Left ventricle myocardium inferior (tissue), 1 donor: ENCODE measurements around the gene ZSCAN23. TPM values are rescaled to one million over a fixed set of nuclear protein-coding genes. Genes with fewer than 3 reads are reported as not detected.

ENCODE experiments used
- DNase-seq: peaks from one replicate; pipeline ENCODE4 v3.0.0-alpha.2; 2020
- H3K27ac ChIP-seq: fragments of 200-600 bp; replicated peaks from 2 replicates; pipeline ENCODE4 v1.8.0; 2021
- H3K27me3 ChIP-seq: fragments of 200-600 bp; 2 replicates; pipeline ENCODE4 v1.8.0; 2021; ENCODE audit warnings: low read depth
- H3K36me3 ChIP-seq: fragments of 200-600 bp; 2 replicates; pipeline ENCODE4 v1.8.0; 2021
- H3K4me1 ChIP-seq: fragments of 200-600 bp; 2 replicates; pipeline ENCODE4 v1.8.0; 2021
- H3K4me3 ChIP-seq: fragments of 200-600 bp; 2 replicates; pipeline ENCODE4 v1.8.0; 2021; ENCODE audit warnings: mild to moderate bottlenecking, moderate library complexity
- H3K9me3 ChIP-seq: fragments of 200-600 bp; replicated peaks from 2 replicates; pipeline ENCODE4 v1.8.0; 2021
- intact Hi-C: fragments of 100-400 bp; cut with micrococcal nuclease; formaldehyde crosslinking; loops from one replicate; pipeline ENCODE4 v1.11.0; 2022
- total RNA-seq: library from RNA; stranded (reverse); fragmentation: NEBNext Ultra II Directional; extraction: Animal tissue kit (Norgen Biotek cat#: 25700); gene quantifications from one replicate; pipeline ENCODE4 v1.2.1, GENCODE V29; 2021
- TF ChIP-seq, protein P1 (sequence below): fragments of 200-600 bp; IDR thresholded peaks from 2 replicates; pipeline ENCODE4 v1.8.0; 2021; ENCODE audit warnings: antibody characterized with exemption, mild to moderate bottlenecking, borderline replicate concordance
- donor health status: DM: no; HTN: yes; CAD: no; lungs with severe emphysema.

Gene ZSCAN23
- total RNA-seq, 1 donor from 2014 or later: 1.5 TPM

- TF ChIP-seq, protein P1, sequence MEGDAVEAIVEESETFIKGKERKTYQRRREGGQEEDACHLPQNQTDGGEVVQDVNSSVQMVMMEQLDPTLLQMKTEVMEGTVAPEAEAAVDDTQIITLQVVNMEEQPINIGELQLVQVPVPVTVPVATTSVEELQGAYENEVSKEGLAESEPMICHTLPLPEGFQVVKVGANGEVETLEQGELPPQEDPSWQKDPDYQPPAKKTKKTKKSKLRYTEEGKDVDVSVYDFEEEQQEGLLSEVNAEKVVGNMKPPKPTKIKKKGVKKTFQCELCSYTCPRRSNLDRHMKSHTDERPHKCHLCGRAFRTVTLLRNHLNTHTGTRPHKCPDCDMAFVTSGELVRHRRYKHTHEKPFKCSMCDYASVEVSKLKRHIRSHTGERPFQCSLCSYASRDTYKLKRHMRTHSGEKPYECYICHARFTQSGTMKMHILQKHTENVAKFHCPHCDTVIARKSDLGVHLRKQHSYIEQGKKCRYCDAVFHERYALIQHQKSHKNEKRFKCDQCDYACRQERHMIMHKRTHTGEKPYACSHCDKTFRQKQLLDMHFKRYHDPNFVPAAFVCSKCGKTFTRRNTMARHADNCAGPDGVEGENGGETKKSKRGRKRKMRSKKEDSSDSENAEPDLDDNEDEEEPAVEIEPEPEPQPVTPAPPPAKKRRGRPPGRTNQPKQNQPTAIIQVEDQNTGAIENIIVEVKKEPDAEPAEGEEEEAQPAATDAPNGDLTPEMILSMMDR: no peak
- intact Hi-C loops: no loop called here
- DNase-seq: no peak
- H3K27ac ChIP-seq: no peak overlapping the region
- H3K36me3 ChIP-seq: peaks cover 13% of the 10 kb centered on the region
- peaks cover 10% of the 10 kb centered on the region for H3K9me3 ChIP-seq
- no peak overlapping the region for H3K4me3 ChIP-seq
- no peaks in the 10 kb centered on the region for H3K27me3 ChIP-seq
- no peaks in the 10 kb centered on the region for H3K4me1 ChIP-seq
These were observed 13.5 kb downstream of the ZSCAN23 start for GRCh38 chr6:28429781-28430180.

DNA sequence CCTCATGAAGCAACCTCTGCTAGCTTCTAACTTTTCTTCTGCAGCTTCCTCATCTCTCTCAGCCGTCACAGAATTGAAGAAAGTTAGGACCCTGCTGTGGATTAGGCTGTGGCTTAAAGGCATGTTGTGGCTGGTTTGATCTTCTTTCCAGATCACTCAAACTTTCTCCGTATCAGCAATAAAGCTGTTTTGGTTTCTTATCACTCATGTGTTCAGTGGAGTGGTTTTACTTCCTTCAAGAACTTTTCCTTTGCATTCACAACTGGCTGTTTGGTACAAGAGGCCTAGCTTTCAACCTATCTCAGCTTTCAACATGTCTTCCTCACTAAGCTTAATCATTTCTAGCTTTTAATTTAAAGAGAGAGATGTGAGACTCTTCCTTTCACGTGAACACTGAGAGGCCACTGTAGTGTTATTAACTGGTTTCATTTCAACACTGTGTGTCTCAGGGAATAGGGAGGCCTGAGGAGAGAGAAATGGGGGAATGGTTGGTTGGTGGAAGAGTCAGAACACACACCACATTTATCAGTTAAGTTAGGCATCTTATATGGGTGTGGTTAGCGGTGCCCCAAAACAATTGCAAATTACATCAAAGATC, 17.2 kb downstream of the ZSCAN23 start:
- TF ChIP-seq, protein P1: no peak
- H3K9me3 ChIP-seq: peaks cover 12% of the 10 kb centered on the region
- DNase-seq: no peak
- no peaks in the 10 kb centered on the region for H3K4me1 ChIP-seq
- no peak overlapping the region for H3K27ac ChIP-seq
- H3K27me3 ChIP-seq: no peaks in the 10 kb centered on the region
- intact Hi-C loops: no loop called here
- peaks cover 19% of the 10 kb centered on the region for H3K36me3 ChIP-seq
- no peak overlapping the region for H3K4me3 ChIP-seq

- TF ChIP-seq, protein P1: no peak
- H3K27ac ChIP-seq: no peak overlapping the region
- H3K9me3 ChIP-seq: peaks cover 12% of the 10 kb centered on the region
- no peak overlapping the region for H3K4me3 ChIP-seq
- no peak for DNase-seq
- peaks cover 19% of the 10 kb centered on the region for H3K36me3 ChIP-seq
- H3K4me1 ChIP-seq: no peaks in the 10 kb centered on the region
- no peaks in the 10 kb centered on the region for H3K27me3 ChIP-seq
- intact Hi-C loops: no loop called here
These were observed 19.1 kb downstream of the ZSCAN23 start for GRCh38 chr6:28424163-28424562.

- no peak overlapping the region for H3K4me3 ChIP-seq
- intact Hi-C loops: no loop called here
- H3K27ac ChIP-seq: no peak overlapping the region
- no peak for DNase-seq
- peaks cover 19% of the 10 kb centered on the region for H3K36me3 ChIP-seq
- no peaks in the 10 kb centered on the region for H3K27me3 ChIP-seq
- H3K9me3 ChIP-seq: peaks cover 12% of the 10 kb centered on the region
- H3K4me1 ChIP-seq: no peaks in the 10 kb centered on the region
- TF ChIP-seq, protein P1: no peak
These were observed 19.7 kb downstream of the ZSCAN23 start for GRCh38 chr6:28423546-28423945.

- DNase-seq: no peak
- Histone ChIP-seq H3K9me3 (peaks cover 6% of the 10 kb centered on the region), H3K4me3 (no peak overlapping the region), H3K27ac (no peak overlapping the region), H3K36me3 (no peaks in the 10 kb centered on the region), H3K27me3 (peaks cover 14% of the 10 kb centered on the region), H3K4me1 (no peaks in the 10 kb centered on the region)
- intact Hi-C loops: no loop called here
- TF ChIP-seq, protein P1: no peak
These were observed 29.6 kb downstream of the ZSCAN23 start for GRCh38 chr6:28413681-28414080.

- Histone ChIP-seq H3K36me3 (no peaks in the 10 kb centered on the region), H3K27me3 (peaks cover 40% of the 10 kb centered on the region), H3K4me1 (no peaks in the 10 kb centered on the region), H3K9me3 (peaks cover 6% of the 10 kb centered on the region), H3K27ac (no peak overlapping the region), H3K4me3 (no peak overlapping the region)
- TF ChIP-seq, protein P1: no peak
- intact Hi-C loops: no loop called here
- no peak for DNase-seq
These were observed 32.5 kb downstream of the ZSCAN23 start for GRCh38 chr6:28410767-28411166.
